B cell (primary cell): ENCODE results near the gene TMEM120B. TPM values are rescaled to one million over a fixed set of nuclear protein-coding genes. Genes with fewer than 3 reads are reported as not detected.

Experiments used
- ATAC-seq: fragments of 200-7000 bp; cut with Tn5 transposase; one replicate; pipeline ENCODE4 v1.10.0; 2021; ENCODE audit warnings: low read depth, mild to moderate bottlenecking, moderate number of reproducible peaks, moderate library complexity
- CTCF ChIA-PET: fragments of 350-600 bp; sonication (Branson Sonifier 250); formaldehyde crosslinking; loops from one replicate; lab custom pipeline; 2021; ENCODE audit warnings: antibody characterized with exemption, inconsistent platforms; lab: Charles Lee
- POLR2A ChIA-PET: fragments of 350-600 bp; sonication (Branson Sonifier 250); formaldehyde crosslinking; loops from one replicate; lab custom pipeline; 2021; ENCODE audit warnings: antibody characterized with exemption; lab: Charles Lee
- DNase-seq: peaks from one replicate; pipeline ENCODE4 v3.0.0; 2013
- H2AFZ ChIP-seq: 2 replicates; pipeline ENCODE4 v1.6.1; 2012; ENCODE audit warnings: mild to moderate bottlenecking, low read depth, low read length; ENCODE audit not compliant: insufficient read depth, poor library complexity, severe bottlenecking
- H3K27ac ChIP-seq, 2 donors: 1 replicate in 1 of 2; 2 replicates in 1 of 2; pipeline ENCODE4 v1.5.1; 2012 to 2013; ENCODE audit warnings: low read length in 2 of 2, mild to moderate bottlenecking in 2 of 2, moderate library complexity in 1 of 2
- H3K27me3 ChIP-seq, 4 experiments: fragments of 200-600 bp in 1 of 4; sonication (generic) in 1 of 4; replicated peaks in 1 of 4; 1 replicate in 2 of 4; 2 replicates in 2 of 4; pipeline versions ENCODE4 v1.6.1 to v1.7.0; 2013 to 2016; ENCODE audit warnings: low read length in 3 of 4, mild to moderate bottlenecking in 2 of 4, mixed read lengths in 1 of 4, moderate library complexity in 1 of 4; ENCODE audit not compliant: insufficient read depth in 4 of 4, control insufficient read depth in 3 of 4; ENCODE audit errors: control extremely low read depth in 1 of 4
- H3K36me3 ChIP-seq, 2 experiments: replicated peaks in 1 of 2; 1 replicate in 1 of 2; 2 replicates in 1 of 2; pipeline versions ENCODE4 v1.6.1 to v1.7.1; 2013; ENCODE audit warnings: low read length in 1 of 2; ENCODE audit not compliant: insufficient read depth in 2 of 2, control insufficient read depth in 1 of 2; ENCODE audit errors: control extremely low read depth in 1 of 2, extremely low read depth in 1 of 2
- H3K4me1 ChIP-seq, 2 donors: fragments of 200-600 bp in 1 of 2; sonication (generic) in 1 of 2; 1 replicate in 1 of 2; 2 replicates in 1 of 2; pipeline versions ENCODE4 v1.5.1 to v1.6.1; 2013 to 2017; ENCODE audit warnings: low read length in 2 of 2; ENCODE audit not compliant: control insufficient read depth in 2 of 2, insufficient read depth in 2 of 2
- H3K4me2 ChIP-seq: replicated peaks from 2 replicates; pipeline ENCODE3; 2012; ENCODE audit warnings: mild to moderate bottlenecking, low read depth, low read length; ENCODE audit not compliant: poor library complexity, severe bottlenecking
- H3K4me3 ChIP-seq, 5 experiments: fragments of 200-600 bp in 1 of 5; sonication (generic) in 1 of 5; 1 replicate in 3 of 5; 2 replicates in 2 of 5; pipeline versions ENCODE4 v1.5.1 to v1.7.0; 2011 to 2016; ENCODE audit warnings: low read length in 4 of 5, mild to moderate bottlenecking in 4 of 5, low read depth in 2 of 5, control low read depth in 1 of 5, moderate library complexity in 1 of 5; ENCODE audit not compliant: insufficient read depth in 1 of 5; ENCODE audit errors: control extremely low read depth in 1 of 5, extremely low read depth in 1 of 5
- H3K79me2 ChIP-seq: fragments of 200-600 bp; sonication (generic); one replicate; pipeline ENCODE4 v1.6.0; 2016; ENCODE audit warnings: low read length; ENCODE audit not compliant: control insufficient read depth, insufficient read depth
- H3K9ac ChIP-seq: fragments of 200-600 bp; sonication (generic); 2 replicates; pipeline ENCODE4 v1.6.1; 2017; ENCODE audit warnings: mild to moderate bottlenecking, low read length, moderate library complexity
- H3K9me3 ChIP-seq, 3 donors: one replicate each; pipeline versions ENCODE4 v1.6.1 to v1.7.1; 2013; ENCODE audit warnings: low read length in 2 of 3; ENCODE audit not compliant: control insufficient read depth in 2 of 3, insufficient read depth in 1 of 3; ENCODE audit errors: control extremely low read depth in 1 of 3
- H4K20me1 ChIP-seq: 2 replicates; pipeline ENCODE4 v1.6.0; 2012; ENCODE audit warnings: mild to moderate bottlenecking, low read length; ENCODE audit not compliant: insufficient read depth, control insufficient read depth, poor library complexity, severe bottlenecking
- H3K27ac Mint-ChIP-seq: one replicate; pipeline ENCODE4 v1.8.0; 2021; ENCODE audit warnings: mixed read lengths
- H3K27me3 Mint-ChIP-seq: one replicate; pipeline ENCODE4 v1.8.0; 2021; ENCODE audit warnings: mixed read lengths
- H3K4me1 Mint-ChIP-seq: one replicate; pipeline ENCODE4 v1.8.0; 2021; ENCODE audit warnings: mixed read lengths
- H3K4me3 Mint-ChIP-seq: one replicate; pipeline ENCODE4 v1.8.0; 2021; ENCODE audit warnings: mixed read lengths
- H3K9me3 Mint-ChIP-seq: one replicate; pipeline ENCODE4 v1.8.0; 2022; ENCODE audit warnings: mixed read lengths; ENCODE audit not compliant: insufficient read depth
- CTCF ChIP-seq: fragments of 200-600 bp; IDR thresholded peaks from one replicate; pipeline ENCODE4 v1.8.0; 2022; ENCODE audit warnings: antibody characterized with exemption, mild to moderate bottlenecking
- EZH2 ChIP-seq: IDR thresholded peaks from 2 replicates; pipeline ENCODE4 v1.6.1; 2012; ENCODE audit warnings: borderline replicate concordance, low read depth, mild to moderate bottlenecking, moderate library complexity, low read length; ENCODE audit not compliant: insufficient read depth, poor library complexity, severe bottlenecking
- WGBS: methylation state at CpG from one replicate; pipeline ENCODE4 v1.1.5; 2013; ENCODE audit warnings: missing lambda C conversion rate; ENCODE audit not compliant: insufficient coverage; 5-methylcytosine and 5-hydroxymethylcytosine counted together
- intact Hi-C: fragments of 100-400 bp; cut with micrococcal nuclease; formaldehyde crosslinking; loops from one replicate; pipeline ENCODE4 v1.10.0; 2022
- polyA plus RNA-seq: library from polyadenylated mRNA; depleted of rRNA; stranded (reverse); fragments of >200 nt; gene quantifications from 2 replicates; pipeline ENCODE4 v1.2.3, GENCODE V29; 2012
- total RNA-seq, 2 donors: library from RNA; stranded (reverse); fragments of 120-200 nt in 1 of 2; gene quantifications; 1 replicate in 1 of 2; 2 replicates in 1 of 2; pipeline versions ENCODE4 v1.2.3 to v1.2.4, GENCODE V29; 2013 to 2022

Gene TMEM120B
- total and polyA plus RNA-seq, 2 donors (not counting 1 experiment from before 2014, with no cell fraction given) = 9.2 to 9.7 TPM

DNA sequence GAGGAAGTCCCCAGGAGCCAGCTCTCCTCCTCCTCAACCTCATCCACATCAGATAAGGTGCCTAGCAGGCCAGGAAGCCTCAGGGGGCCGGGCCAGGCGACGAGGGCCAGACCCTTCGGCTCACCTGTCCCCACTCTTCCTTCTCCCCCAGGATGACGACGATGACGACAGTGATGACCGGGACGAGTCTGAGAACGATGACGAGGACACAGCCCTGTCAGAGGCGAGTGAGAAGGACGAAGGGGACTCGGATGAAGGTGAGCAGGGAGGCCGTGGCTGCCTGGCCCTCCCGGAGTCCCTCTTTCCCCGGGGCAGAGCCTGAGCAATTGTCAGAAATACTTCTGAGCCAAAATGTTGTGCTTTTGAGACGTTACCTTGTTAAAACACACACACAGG, 105.1 kb downstream of the TMEM120B start:
- H4K20me1 ChIP-seq = peaks cover 80% of the 10 kb centered on the region
- WGBS = 98% methylated on average over 17 of the region's 18 CpGs
- no peaks in the 10 kb centered on the region for H3K9me3 ChIP-seq
- no peaks in the 10 kb centered on the region for H3K27me3 ChIP-seq
- Mint-ChIP-seq H3K9me3 (no peaks in the 10 kb centered on the region), H3K4me3 (no peak overlapping the region), H3K27me3 (no peaks in the 10 kb centered on the region), H3K27ac (no peak overlapping the region), H3K4me1 (peaks cover 11% of the 10 kb centered on the region)
- TF ChIP-seq EZH2 = no peak
- TF ChIP-seq CTCF = no peak
- H3K9ac ChIP-seq = no peak overlapping the region
- ChIA-PET POLR2A (no interaction called here), CTCF (interaction anchor here (32.7 kb wide), 1 partner anchor 30 kb away, joined by 1947 read pairs; the partner anchor contains the start of genes RHOF and SETD1B)
- H3K27ac ChIP-seq = no peak overlapping the region
- H3K4me3 ChIP-seq = no peak overlapping the region
- peaks cover 66% of the 10 kb centered on the region for H3K79me2 ChIP-seq
- peaks cover 3 to 83% of the 10 kb centered on the region in 2 experiments for H3K36me3 ChIP-seq
- H3K4me2 ChIP-seq = no peak overlapping the region
- ATAC-seq = no peak
- H3K4me1 ChIP-seq = peaks cover 6 to 11% of the 10 kb centered on the region in 2 donors
- H2AFZ ChIP-seq = no peak overlapping the region
- no peak for DNase-seq
- intact Hi-C loops = no loop called here

GRCh38 chr12:121819212-121819949, 106.8 kb downstream of the TMEM120B start:
- H3K4me1 Mint-ChIP-seq = no peaks in the 10 kb centered on the region
- H3K9me3 Mint-ChIP-seq = no peaks in the 10 kb centered on the region
- Histone ChIP-seq H3K4me2 (no peak overlapping the region), H3K79me2 (peaks cover 50% of the 10 kb centered on the region), H3K27me3 (no peaks in the 10 kb centered on the region), H3K36me3 (peaks cover 3 to 80% of the 10 kb centered on the region in 2 experiments), H3K4me1 (no peaks in the 10 kb centered on the region), H2AFZ (no peak overlapping the region), H3K4me3 (no peak overlapping the region), H3K27ac (no peak overlapping the region), H3K9me3 (no peaks in the 10 kb centered on the region), H3K9ac (no peak overlapping the region), H4K20me1 (peaks cover 75% of the 10 kb centered on the region)
- H3K4me3 Mint-ChIP-seq = no peak overlapping the region
- ChIA-PET POLR2A (no interaction called here), CTCF (interaction anchor here (1.8 to 32.7 kb wide), 3 partner anchors 7 to 32 kb away, joined by 5 to 1947 read pairs (median 12); partner anchors contain the start of genes RHOF and SETD1B)
- no peaks in the 10 kb centered on the region for H3K27me3 Mint-ChIP-seq
- DNase-seq = no peak
- TF ChIP-seq CTCF (no peak), EZH2 (no peak)
- H3K27ac Mint-ChIP-seq = peak overlapping the region; percentile 63
- WGBS = 95% methylated on average over 22 of the region's 22 CpGs
- intact Hi-C loops = no loop called here
- no peak for ATAC-seq
